ENCODE results near the gene TMED3. TPM values are rescaled to one million over a fixed set of nuclear protein-coding genes. Genes with fewer than 3 reads are reported as not detected.
A peak's percentile ranks its signal among the peaks of the same experiment; 100 is the strongest.

TMED3 gene
- total and polyA plus RNA-seq, 9 of the 15 experiments (the other 6 are each of a cell fraction or from before 2014, with no cell fraction given): 6.1 to 89.6 (median 51.4) TPM

- Histone ChIP-seq H3K9me1 (ENCODE audit: control insufficient read depth, insufficient read depth, low read length) (no peaks in the 10 kb centered on the region), H3K27ac (ENCODE audit: extremely low read depth, low read depth, low read length) (no peak overlapping the region), H3K4me1 (replicated peaks in 1 of 2; ENCODE audit: control insufficient read depth in 2 of 2, insufficient read depth in 2 of 2, low read length in 2 of 2) (no peaks in the 10 kb centered on the region), H3K36me3 (ENCODE audit: control insufficient read depth, insufficient read depth, low read length) (no peaks in the 10 kb centered on the region), H3K4me3 (no peak overlapping the region), H3K4me2 (ENCODE audit: insufficient read depth, low read length) (no peak overlapping the region), H2AFZ (ENCODE audit: low read depth, low read length) (no peak overlapping the region), H3K9me3 (replicated peaks; ENCODE audit: control insufficient read depth, insufficient read depth, low read depth, low read length) (no peaks in the 10 kb centered on the region), H3K79me2 (ENCODE audit: control insufficient read depth, insufficient read depth, low read length) (no peaks in the 10 kb centered on the region), H3K27me3 (ENCODE audit: control insufficient read depth in 2 of 2, insufficient read depth in 2 of 2, low read length in 2 of 2) (no peaks in the 10 kb centered on the region), H3K9ac (ENCODE audit: insufficient read depth in 1 of 2, low read depth in 2 of 2, low read length in 2 of 2) (no peak overlapping the region), H4K20me1 (replicated peaks; ENCODE audit: control insufficient read depth, insufficient read depth, low read length) (no peaks in the 10 kb centered on the region)
- ChIA-PET POLR2A (interaction anchor here (0.6 kb wide), 1 partner anchor 145 kb away, joined by 3 read pairs; no protein-coding TSS in a partner anchor), CTCF (ENCODE audit: low intra/inter-chr PET ratio) (no interaction called here)
- intact Hi-C loops (cut with micrococcal nuclease): no loop called here
- peak; percentile 78 for TF ChIP-seq SPI1 (IDR thresholded peaks at IDR 0.05; ENCODE audit: borderline replicate concordance, low read depth, low read length)
- no peak for TF ChIP-seq RERE (CRISPR knock-in tag; IDR thresholded peaks at IDR 0.05; ENCODE audit: borderline replicate concordance)
- TF ChIP-seq EP300 (IDR thresholded peaks at IDR 0.05; ENCODE audit: low read length): no peak
- no peak for TF ChIP-seq SRSF1 (IDR thresholded peaks at IDR 0.05; ENCODE audit: low read depth, low read length)
- WGBS (ENCODE audit: insufficient coverage, low coverage, missing lambda C conversion rate): 80% methylated on average over 3 of the region's 3 CpGs
- in situ Hi-C loops (cut with MboI): no loop called here
- no TSS peak for BruUV-seq (replicated peaks)
- DNase-seq (ENCODE audit: extremely low read depth in 1 of 4, low spot score in 3 of 4) (no peak), FAIRE-seq (no peak), ATAC-seq (no peak)
These were observed 46.7 kb downstream of the TMED3 start for GRCh38 chr15:79357566-79357965.
